ENCODE data around the gene TM4SF4.

TM4SF4 gene

GRCh38 chr3:149428087-149428486 lies 46.4 kb upstream of the TM4SF4 start:
- TF ChIP-seq TCF4 (CRISPR knock-in tag; IDR thresholded peaks at IDR 0.05; ENCODE audit: borderline replicate concordance) (peak; percentile 56; the same call in 1 of the 2 replicates), ISL1 (CRISPR knock-in tag; IDR thresholded peaks at IDR 0.05) (peak; percentile 31; the same call in 1 of the 2 replicates), PPARA (CRISPR knock-in tag; IDR thresholded peaks at IDR 0.05; ENCODE audit: borderline replicate concordance) (no peak)
- no peak for ATAC-seq

GRCh38 chr3:149430216-149430615 lies 44.3 kb upstream of the TM4SF4 start:
- no peak for ATAC-seq
- TF ChIP-seq ZNF8 (CRISPR knock-in tag; IDR thresholded peaks at IDR 0.05) (no peak), ISL1 (CRISPR knock-in tag; IDR thresholded peaks at IDR 0.05) (no peak), PPARA (CRISPR knock-in tag; IDR thresholded peaks at IDR 0.05; ENCODE audit: borderline replicate concordance) (no peak), RARB (CRISPR knock-in tag; IDR thresholded peaks at IDR 0.05) (no peak), ZFP3 (CRISPR knock-in tag; IDR thresholded peaks at IDR 0.05) (no peak), OSR1 (CRISPR knock-in tag; IDR thresholded peaks at IDR 0.05) (no peak), ZNF70 (CRISPR knock-in tag; IDR thresholded peaks at IDR 0.05) (no peak), CREB5 (CRISPR knock-in tag; IDR thresholded peaks at IDR 0.05; ENCODE audit: low read depth) (no peak)

DNA sequence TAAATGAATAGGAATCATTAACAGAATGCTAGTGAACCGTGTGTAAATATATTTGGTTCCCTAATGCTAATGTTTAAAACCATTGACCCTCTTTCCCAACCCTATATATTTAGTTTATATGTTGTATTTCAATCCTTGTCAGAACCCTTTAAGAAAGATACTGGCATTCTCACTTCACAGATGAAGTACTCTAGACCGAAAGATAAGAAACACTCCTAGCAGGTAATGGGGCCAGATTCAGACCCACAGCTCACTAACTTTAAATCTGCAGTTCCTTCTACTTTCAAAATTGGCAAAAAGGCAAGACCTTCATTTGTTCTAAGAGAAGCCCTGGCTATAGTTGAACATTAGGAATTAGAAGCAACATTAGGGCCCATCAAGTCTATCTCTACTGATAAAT lies 42.3 kb upstream of the TM4SF4 start:
- ATAC-seq, result no peak
- TF ChIP-seq OSR1 (CRISPR knock-in tag; IDR thresholded peaks at IDR 0.05) (no peak), ARNTL (CRISPR knock-in tag; IDR thresholded peaks at IDR 0.05; ENCODE audit: borderline replicate concordance, low read depth) (no peak), ZFP3 (CRISPR knock-in tag; IDR thresholded peaks at IDR 0.05) (no peak), GLIS3 (CRISPR knock-in tag; IDR thresholded peaks at IDR 0.05) (no peak), BACH2 (CRISPR knock-in tag; IDR thresholded peaks at IDR 0.05; ENCODE audit: borderline replicate concordance) (no peak), TOX (CRISPR knock-in tag; IDR thresholded peaks at IDR 0.05; ENCODE audit: borderline replicate concordance) (no peak), ZNF8 (CRISPR knock-in tag; IDR thresholded peaks at IDR 0.05) (no peak), RARB (CRISPR knock-in tag; IDR thresholded peaks at IDR 0.05) (no peak), SNAI2 (CRISPR knock-in tag; IDR thresholded peaks at IDR 0.05) (no peak), CSDC2 (CRISPR knock-in tag; IDR thresholded peaks at IDR 0.05) (no peak), ZC3H10 (CRISPR knock-in tag; IDR thresholded peaks at IDR 0.05) (no peak), PATZ1 (CRISPR knock-in tag; IDR thresholded peaks at IDR 0.05; ENCODE audit: borderline replicate concordance) (no peak), ISL1 (CRISPR knock-in tag; IDR thresholded peaks at IDR 0.05) (no peak), CSRNP3 (CRISPR knock-in tag; IDR thresholded peaks at IDR 0.05) (no peak)
- TF ChIP-seq, protein P1, sequence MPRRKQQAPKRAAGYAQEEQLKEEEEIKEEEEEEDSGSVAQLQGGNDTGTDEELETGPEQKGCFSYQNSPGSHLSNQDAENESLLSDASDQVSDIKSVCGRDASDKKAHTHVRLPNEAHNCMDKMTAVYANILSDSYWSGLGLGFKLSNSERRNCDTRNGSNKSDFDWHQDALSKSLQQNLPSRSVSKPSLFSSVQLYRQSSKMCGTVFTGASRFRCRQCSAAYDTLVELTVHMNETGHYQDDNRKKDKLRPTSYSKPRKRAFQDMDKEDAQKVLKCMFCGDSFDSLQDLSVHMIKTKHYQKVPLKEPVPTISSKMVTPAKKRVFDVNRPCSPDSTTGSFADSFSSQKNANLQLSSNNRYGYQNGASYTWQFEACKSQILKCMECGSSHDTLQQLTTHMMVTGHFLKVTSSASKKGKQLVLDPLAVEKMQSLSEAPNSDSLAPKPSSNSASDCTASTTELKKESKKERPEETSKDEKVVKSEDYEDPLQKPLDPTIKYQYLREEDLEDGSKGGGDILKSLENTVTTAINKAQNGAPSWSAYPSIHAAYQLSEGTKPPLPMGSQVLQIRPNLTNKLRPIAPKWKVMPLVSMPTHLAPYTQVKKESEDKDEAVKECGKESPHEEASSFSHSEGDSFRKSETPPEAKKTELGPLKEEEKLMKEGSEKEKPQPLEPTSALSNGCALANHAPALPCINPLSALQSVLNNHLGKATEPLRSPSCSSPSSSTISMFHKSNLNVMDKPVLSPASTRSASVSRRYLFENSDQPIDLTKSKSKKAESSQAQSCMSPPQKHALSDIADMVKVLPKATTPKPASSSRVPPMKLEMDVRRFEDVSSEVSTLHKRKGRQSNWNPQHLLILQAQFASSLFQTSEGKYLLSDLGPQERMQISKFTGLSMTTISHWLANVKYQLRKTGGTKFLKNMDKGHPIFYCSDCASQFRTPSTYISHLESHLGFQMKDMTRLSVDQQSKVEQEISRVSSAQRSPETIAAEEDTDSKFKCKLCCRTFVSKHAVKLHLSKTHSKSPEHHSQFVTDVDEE (CRISPR knock-in tag; IDR thresholded peaks at IDR 0.05), result no peak

DNA sequence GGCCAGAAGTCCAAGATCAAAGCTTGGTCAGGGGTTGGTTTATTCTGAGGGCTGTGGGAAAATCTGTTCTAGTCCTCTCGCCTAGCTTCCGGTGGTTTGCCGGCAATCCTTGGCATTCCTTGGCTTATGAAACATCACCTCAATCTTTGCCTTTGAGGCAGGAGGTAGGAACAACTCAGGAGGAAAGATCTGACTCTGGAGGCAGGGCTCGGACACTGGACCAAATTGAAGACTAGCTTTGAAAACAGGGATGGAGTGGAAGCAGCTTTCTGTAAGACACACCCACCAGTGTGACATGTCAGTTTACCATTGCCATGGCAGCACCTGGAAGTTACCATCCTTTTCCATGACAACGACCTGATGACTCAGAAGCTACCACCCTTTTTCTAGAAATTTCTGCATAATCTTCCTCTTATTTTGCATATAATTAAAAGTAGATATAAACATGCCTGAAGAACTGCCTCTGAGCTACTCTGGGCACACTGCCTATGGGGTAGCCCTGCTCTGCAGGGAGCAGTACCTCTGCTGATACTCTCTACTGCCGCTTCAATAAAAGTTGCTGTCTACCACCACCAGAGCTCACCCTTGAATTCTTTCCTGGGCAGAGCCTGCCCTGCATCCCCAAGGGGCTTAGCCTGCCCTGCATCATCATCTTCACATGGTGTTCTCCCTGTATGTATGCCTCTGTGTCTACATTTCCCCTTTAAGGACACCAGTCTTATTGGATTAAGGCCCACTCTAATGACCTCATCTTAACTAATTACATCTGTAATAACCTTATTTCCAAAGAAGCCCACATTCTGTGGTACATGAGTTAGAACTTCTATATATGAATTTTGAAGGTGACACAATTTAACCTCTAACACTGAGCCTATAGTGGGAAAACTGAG lies 38.3 kb upstream of the TM4SF4 start:
- ATAC-seq, result peak; percentile 40; the same call in 2 of the 3 replicates
- TF ChIP-seq OSR1 (CRISPR knock-in tag; IDR thresholded peaks at IDR 0.05) (no peak), ESRRG (CRISPR knock-in tag; IDR thresholded peaks at IDR 0.05) (no peak), ISL1 (CRISPR knock-in tag; IDR thresholded peaks at IDR 0.05) (no peak), ZFP30 (CRISPR knock-in tag; IDR thresholded peaks at IDR 0.05) (no peak), ZFP3 (CRISPR knock-in tag; IDR thresholded peaks at IDR 0.05) (no peak), GLIS3 (CRISPR knock-in tag; IDR thresholded peaks at IDR 0.05) (no peak)
